NCI-H2029 treated with DMSO at 0.1 percent for 48 hours (cell line): ENCODE data around the gene UMODL1.
"Not testable (repeated sequence)": the region's sequence is repeated elsewhere in the genome, so short reads cannot be mapped to it uniquely, and the experiment has no call there.

Experiments
- DNase-seq: peaks from one replicate; lab custom pipeline; 2025; lab: John Stamatoyannopoulos, UW

UMODL1 gene

DNA sequence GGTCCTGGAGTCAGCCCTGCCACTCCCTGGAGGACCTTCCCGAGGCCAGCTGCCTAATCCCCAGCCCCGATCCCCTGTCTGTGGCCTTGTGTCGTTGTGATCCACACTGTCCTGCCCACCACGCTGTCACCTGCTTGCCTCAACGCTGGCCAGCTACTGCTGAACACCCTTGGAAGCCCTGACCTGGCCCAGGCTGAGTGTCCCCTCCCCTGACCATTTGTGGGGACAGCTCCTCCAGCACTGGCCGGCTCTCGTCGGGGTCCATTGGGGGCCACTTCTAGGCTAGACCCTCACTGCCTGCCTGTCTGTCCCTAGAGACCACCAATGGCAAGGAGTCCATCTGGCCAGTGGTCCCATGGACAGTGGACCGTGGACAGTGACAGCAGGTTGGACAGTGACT, 12.0 kb upstream of the UMODL1 start:
- no peak for DNase-seq

DNA sequence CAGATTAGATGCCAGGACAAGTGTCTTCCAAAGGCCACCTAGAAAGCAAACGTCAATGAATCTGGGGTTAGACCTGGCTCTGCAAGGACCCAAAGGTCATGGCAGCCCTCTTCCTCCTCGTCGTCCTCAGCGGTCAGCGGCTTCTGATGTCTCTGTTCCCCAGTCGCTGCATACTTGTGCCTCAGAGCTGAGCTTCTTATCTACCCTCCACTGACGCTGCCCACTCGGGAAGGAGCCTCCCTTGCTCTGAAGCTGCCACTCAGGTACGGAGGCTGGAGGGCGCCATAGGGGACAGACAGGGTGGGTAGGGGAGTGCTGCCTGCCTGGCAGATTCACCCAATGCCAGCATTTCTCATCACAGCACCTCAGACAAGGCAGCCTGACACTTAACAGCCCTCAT, 11.4 kb upstream of the UMODL1 start:
- DNase-seq = no peak

DNA sequence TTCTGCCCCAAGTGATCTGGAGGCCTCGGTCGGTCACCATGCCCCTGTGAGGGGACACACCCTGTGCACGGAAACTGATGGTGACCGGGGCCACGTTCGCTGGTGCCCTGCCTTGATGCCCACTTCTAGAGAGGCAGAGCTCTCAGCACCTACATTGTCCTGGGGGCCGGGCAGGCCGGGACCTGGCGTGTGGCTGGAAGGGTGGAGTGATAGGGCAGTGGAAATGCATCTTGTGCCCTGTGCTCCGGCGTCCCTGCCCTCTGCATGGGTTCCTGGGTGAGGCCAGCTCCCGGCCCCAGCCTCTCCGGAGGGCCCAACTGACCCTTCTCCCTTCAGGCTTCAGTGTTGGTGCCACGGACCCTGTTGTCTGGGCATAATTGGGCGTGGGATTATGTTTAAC, 11.0 kb upstream of the UMODL1 start:
- DNase-seq = no peak

DNA sequence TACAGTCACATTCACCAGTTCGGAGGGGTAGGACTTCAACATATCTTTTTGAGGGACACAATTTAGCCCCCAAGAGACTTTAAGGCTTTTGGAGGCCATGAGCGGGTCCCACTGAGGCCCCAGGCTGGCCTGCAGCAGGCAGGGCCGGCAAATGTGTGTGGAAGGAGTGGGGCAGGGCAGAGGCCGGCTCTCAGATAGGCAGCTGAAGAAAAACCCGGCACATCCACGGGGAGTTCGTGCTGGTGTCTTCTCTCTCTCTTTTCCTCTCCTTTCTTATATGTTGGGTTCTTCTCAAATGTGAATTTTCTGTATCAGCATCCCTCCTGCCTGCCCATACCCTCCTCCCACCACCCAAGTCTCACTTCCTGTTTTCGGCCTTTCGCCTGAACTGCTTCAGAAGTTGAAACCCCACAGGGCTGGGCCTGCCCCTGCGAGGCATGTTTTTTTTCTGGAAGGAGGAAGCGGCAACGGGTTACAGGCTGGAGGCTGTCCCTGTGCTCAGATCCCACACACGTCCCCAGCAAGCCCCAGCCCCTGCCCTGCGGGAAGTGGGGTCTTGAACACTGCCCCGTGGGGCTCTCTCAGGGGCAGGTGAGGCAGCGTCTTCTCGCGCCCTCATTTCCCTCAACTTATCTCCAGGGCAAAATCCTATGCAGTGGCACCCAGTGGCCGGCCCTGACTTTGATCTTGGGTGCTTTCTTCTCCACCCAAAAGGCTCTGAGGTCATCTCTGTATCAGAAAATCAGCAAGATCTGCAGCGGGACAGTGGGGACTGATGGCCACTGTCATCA, 9.7 kb upstream of the UMODL1 start:
- no peak for DNase-seq

DNA sequence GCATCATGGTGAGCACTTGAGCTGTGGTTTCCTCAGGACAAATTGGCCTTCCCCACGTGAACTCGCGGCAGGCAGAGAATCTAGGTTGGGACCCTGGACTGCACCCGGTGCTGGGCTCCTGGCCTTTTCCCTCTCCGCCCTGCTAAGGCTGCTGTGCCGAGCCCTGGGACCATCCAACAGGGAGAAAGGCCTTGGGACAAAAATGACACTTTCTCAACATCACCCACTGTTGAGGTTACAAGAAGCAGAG, 9.2 kb upstream of the UMODL1 start:
- DNase-seq = no peak

DNA sequence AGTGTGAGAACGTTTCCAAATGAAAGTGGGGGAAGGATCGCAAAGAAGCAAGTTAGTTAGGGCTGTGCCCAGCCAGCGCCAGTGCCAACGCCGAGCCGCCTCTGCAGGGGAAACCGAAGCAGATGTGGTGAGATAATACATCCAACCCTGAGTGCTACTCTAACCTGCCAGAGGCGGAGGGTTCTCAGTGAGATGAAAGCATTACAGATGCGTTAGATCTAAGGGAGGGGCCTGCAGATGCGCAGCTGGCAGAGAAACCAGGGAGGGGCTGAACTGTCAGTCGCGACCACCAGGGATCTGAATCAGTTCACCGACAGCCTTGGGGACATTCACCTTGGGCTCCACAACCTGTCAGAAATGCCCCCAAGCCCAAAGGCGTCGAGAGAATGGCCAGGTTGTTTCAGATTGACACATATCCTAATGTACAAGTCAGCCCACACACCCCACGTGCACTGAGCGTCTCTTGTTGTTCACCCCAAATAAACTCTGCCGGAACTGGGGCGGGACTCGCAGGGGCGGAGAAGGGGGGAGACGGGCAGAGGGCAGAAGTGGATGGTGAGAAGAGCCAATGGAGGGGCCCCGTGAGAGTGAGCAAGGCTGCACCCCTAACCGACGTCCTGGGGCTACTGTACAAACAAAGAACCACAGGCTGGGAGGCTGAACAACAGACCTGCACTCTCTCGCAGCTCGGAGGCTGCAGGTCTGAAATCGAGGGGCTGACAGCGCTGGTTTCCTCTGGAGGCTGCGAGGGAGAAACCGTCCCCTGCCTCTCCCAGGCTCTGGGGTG, 8.7 kb upstream of the UMODL1 start:
- peak; percentile 8 for DNase-seq

DNA sequence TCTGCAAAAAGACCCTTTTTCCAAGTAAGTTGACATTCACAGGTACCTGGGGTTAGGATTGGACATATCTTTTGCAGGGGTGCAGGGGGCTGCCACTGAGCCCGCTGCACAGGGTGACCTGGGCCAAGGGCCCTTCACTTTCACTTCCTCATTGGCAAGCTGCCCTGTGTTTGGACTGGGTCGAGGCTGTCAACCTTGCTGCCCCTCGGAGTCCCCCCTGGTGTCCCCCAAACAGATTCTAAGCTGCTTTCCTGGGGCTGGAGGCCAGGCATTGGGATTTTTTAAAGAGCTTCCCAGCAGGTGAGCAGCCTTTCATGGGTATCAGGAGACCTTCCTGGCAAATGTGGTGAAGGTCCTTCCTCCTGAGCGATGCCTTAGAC, 7.9 kb upstream of the UMODL1 start:
- DNase-seq = peak; percentile 81

DNA sequence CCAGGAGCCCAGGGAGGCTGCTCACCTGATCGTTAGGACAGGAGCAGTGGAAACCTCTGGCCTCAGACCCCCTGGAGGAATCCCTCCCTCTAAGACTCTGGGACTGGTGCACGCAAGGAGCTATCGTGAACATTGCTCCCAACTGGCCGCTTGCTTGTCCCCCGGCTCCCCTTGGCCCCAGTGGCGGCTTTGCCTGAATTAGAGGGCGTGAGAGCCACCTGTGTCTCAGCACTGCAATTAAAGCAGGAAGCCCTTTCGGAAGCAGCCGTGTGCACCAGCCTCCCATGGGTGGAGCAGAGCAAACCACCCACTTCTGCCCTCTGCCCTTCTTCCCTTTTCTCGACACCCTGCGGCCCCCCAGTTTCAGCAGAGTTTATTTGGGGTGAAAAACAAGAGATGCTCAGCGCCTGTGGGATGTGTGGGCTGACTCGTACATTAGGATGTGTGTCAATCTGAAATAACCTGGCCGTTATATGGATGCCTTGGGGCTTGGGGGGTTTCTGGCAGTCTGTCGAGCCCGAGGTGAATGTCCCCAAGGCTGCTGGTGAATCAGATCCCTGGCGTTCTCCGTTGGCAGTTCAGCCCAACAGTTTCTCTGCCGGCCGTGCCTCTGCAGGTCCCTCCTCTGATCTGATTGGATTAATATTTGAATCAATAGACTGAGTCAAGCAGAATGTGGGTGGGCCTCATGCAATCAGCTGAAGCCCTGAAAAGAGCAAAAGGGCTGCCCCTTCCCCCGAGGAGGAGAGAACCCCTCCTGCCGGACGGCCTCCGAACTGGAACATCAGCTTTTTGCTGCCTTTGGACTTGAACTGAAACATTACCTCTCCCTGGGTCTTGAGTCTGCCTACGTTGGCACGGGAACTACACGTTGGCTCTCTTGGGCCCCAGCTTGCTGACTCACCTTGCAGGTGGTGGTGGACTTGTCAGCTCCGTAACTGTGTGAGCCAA, 7.3 kb upstream of the UMODL1 start:
- DNase-seq = no peak

DNA sequence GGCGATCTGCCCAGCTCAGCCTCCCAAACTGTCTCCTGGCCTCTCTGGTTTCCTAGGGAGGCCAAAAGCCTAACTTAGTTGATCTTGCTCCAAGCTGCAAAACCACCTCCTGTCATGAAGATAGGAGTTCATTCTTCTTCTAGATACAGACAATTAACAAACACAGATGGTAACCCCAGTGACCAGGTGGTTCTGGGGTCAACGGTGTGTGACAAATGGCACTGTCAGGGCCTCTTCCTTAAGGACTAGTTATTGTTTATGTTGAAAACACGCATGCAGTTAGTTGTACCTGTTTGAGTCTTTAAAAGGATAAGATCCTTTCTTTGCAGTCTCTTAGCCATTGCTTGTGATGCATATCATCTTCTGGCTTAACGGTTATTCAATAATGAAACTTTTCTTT, 4.6 kb upstream of the UMODL1 start:
- DNase-seq = peak; percentile 31

DNA sequence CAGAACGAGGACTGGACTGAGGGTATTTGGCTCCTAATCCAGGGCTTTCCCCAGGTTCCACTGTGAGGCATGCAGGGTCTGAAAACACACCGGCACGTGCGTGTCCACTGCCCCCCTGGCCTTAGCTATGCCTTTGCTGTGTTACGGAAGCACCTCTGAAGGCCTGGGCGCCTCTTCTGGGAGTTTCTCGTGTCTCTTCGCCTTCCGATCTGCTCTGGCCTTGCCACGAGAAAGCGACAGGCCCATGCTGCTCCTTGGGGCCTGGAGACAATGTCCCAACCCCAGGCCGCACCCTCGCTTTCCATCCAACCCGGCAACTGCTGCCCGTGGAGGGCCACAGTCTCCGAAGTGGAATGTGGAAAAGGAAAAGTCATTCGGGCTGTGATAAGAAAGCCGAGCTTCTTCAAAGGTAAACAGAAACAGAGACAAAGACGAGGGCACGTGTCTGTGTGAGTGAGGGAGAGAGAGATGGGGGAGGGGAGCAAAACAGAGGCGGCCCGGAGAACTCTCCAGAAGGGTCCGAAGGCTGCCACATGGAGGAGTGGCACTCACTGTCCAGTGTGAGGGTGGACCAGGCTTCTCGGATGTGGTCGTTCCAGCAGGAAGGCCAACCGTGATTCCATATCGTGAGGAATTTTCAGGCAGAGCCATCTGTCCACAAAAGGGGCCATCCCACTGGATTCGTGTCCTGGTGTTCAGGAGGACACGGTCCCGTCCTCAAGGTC, 3.4 kb upstream of the UMODL1 start:
- no peak for DNase-seq

DNA sequence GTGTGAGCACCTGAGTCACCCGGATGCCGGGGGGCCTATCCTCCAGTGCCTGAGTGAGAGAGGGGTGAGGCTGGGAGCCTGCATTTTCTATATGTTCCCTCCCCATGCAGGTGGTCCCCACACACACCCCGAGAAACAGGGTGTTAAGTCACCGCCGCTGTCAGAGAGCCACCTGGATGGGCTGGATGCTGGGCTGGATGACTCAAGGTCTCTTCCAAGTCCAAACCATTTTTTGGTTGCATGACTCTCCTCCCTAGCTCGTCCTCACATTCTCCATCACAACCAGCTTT, 2.9 kb upstream of the UMODL1 start:
- DNase-seq = no peak

DNA sequence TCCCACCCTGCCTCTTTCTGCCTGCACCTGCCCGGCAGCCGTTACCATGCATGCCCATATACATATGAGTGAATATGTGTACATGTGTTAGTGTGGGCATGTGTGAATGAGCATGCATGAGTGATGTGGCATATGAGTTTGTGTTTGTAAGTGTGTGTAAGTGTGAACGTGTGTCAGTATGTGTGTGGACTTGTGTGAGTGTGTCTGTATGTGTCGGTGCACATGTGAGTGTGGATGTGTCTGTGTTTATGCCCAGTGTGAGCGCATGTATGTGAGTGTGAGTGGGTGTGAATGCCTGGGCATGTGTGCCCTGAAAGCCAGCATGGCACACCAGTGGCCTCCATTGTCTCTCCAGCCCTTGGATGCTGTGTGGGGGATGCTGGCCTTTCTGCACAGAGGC, 2.5 kb upstream of the UMODL1 start:
- no peak for DNase-seq

DNA sequence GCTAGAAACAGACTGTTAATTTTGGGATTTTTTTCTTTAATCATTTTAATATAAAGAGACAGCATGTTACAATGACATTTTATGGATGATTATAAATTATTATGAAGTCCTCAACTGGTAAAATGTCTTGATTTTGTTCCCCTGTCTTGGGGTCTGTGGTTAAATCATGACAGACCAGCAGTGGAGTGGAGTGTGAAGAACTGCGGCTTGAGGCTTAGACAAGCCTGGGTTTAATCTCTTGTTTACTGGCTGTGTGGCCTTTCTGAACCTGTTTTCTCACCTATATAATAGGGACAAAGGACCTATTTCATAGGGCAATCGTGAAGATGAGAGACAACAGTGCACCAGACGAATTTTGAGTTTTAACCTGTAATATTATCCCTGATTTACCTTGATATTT, 1.8 kb upstream of the UMODL1 start:
- no peak for DNase-seq

DNA sequence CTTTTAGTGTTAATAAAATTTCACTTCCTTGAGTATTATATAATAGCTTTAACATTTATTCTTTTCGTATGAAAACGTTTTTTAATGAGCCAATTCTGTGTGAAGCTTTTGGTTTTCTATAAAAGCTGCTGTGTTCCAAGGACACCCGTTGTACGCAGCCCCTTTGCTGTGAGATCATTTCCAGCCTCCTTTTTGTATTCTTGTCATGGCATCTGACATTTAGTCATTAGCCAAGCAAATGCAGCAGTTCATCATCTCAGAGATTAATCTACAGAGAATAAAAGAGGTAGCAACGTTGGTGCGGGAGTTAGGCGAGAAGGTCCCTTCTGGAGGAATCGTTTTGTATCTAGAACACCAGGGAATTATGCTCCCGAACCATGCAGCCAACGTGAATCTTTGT, 1.3 kb upstream of the UMODL1 start:
- DNase-seq = no peak

DNA sequence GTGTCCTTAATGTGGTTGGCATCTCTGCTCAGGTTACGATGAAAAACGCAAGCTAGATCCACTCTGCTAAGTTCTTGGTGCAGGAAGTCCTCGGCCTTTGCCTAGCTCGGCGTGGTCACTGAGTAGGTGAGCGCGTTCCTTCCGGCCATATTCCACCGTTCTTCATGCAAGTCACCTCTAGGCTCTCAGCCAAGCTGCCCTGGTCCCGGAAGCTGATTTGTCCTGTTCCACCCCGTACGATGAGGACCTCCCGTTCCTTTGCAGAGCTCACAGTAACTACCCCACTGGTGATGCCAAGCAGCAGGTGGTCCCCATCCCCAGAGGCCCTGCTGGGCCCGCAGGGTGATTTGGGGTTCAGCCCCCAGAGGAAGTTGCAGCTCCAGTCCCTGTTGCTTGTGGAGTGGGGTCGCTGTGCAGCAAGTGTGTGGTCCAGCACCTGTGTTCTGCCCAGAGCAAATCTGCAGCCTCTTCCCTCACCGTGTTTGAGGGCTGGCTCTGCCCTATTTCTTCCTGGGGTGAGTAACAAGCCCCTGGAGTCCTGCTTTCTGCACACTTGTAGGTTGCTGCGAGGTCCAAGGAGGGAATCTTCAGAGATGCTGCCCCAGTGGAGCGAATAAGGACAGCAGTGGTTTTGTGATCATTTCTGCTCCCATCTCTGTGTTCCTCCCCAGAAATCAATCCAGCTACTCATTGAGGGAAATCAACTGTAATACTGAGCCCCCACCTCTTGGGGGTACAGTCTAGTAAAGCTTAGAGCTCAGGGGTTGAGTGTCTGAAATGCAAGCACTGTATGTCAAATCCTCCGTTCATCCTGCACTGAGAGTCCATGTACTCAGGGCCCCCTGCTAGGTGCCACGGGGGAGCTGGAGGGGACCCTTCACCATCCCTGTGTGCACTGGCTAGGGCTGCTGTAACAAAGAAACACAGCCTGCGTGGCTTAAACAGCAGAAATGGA, 2.3 kb downstream of the UMODL1 start:
- DNase-seq = peak; percentile 89

DNA sequence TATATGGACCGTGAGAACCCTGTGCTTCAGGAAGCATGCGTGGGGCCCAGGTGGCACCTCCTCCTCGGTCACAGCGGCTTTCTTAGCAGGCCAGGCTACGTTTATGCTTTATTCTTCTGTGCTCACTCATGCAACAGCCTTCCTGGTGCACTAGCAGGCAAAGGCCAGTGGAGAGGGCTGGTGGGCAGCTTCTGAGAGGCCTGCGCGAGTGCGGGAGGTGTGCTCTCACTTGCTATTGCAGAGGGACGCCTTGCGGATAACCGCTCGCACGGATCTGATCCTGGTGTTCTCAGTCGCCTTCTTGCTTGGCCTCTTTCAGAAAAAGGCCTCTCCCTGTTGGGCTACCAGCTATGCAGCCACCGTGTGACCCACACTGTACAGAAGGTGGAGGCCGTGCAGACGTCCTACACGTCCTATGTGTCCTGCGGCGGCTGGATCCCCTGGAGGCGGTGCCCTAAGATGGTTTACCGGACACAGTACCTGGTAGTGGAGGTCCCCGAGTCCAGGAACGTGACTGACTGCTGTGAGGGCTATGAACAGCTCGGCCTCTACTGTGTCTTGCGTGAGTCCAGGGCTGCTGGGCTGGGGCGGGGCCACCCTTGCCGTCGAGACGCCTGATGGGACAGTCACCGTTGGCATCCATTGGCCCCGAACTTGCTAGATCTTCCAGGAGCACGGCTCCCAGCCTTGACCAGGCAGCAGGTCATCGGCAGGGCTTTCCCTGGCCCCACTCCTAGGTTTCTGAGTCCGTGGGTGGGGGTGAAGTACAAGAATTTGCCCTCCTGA, 4.8 kb downstream of the UMODL1 start:
- no peak for DNase-seq

DNA sequence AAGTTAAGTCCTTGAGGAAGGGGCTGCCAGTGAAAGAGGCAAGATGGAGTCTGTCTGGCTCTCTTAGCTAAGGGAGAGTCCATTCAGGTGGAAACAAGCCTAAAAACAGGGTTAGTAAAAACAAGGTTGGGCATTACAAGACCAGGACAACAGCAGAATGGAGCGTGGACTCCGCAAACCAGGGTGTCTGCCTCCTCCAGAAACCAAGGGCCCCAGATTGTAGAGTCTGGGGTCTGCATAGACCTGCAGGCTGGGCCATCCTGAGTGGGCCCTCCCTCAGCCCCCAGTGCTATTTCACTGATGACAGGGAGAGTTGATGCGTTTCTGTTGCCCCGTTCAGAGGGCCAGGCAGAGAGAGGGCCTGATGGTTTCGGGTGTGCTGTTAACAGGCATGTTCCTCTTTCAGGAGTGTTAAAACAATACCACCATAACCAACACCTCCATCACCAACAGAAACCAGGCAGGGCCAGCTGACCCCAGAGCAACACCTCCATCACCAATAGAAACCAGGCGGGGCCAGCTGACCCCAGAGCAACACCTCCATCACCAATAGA, 6.6 kb downstream of the UMODL1 start:
- not testable (repeated sequence) for DNase-seq

DNA sequence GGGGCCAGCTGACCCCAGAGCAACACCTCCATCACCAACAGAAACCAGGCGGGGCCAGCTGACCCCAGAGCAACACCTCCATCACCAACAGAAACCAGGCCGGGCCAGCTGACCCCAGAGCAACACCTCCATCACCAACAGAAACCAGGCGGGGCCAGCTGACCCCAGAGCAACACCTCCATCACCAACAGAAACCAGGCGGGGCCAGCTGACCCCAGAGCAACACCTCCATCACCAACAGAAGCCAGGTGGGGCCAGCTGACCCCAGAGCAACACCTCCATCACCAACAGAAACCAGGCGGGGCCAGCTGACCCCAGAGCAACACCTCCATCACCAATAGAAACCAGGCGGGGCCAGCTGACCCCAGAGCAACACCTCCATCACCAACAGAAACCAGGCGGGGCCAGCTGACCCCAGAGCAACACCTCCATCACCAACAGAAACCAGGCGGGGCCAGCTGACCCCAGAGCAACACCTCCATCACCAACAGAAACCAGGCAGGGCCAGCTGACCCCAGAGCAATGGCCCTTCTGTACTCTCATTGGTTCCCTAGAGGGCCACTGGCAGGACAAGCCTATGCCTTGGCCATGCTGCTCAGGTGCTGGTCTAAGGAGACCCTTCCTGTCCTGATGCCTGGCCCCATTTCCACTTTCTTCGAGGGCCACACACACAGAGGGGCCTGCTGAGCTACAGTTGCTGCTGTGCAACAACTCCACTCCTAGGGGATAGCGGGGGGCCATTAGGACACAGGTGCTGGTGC, 7.3 kb downstream of the UMODL1 start:
- DNase-seq = not testable (repeated sequence)
